ENCODE results near the gene ADD2. TPM values are rescaled to one million over a fixed set of nuclear protein-coding genes. Genes with fewer than 3 reads are reported as not detected.
"Not testable (repeated sequence)": the region's sequence is repeated elsewhere in the genome, so short reads cannot be mapped to it uniquely, and the experiment has no call there.

ADD2 gene
- total and polyA plus RNA-seq, 4 donors: 0.08 to 156 (median 0.16) TPM; not detected in 1

DNA sequence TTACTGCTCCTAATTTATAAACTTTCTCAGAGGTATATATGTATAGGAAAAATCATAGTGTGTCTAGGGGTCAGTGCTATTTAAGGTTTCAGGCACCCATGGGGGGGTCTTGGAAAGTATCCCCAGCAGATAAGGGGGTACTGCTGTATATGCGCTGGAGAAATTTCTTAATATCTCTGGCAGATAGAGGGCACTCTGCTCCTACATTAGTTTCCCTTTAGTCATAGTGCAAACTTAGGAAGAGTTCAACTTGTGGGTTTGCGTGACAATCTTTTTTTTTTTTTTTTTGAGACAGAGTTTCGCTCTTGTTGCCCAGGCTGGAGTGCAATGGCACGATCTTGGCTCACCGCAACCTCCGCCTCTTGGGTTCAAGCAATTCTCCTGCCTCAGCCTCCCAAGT lies 112.8 kb downstream of the ADD2 start:
- H3K4me1 ChIP-seq (ENCODE audit: control insufficient read depth in 4 of 4, insufficient read depth in 4 of 4, low read length in 3 of 4); H3K9me3 ChIP-seq (ENCODE audit: control insufficient read depth in 4 of 4, low read length in 3 of 4); H3K27ac ChIP-seq (ENCODE audit: low read depth in 1 of 2, low read length in 2 of 2); DNase-seq (ENCODE audit: low spot score); H3K36me3 ChIP-seq (ENCODE audit: control insufficient read depth in 4 of 4, insufficient read depth in 3 of 4, low read depth in 1 of 4, low read length in 3 of 4); H3K9ac ChIP-seq (ENCODE audit: low read depth in 1 of 2, low read length in 2 of 2); H3K4me3 ChIP-seq (ENCODE audit: low read depth in 1 of 3, low read length in 3 of 3): not testable (repeated sequence)
- TF ChIP-seq RAD21 (IDR thresholded peaks at IDR 0.05): peak in 1 of 2 donors; percentile 42
- TF ChIP-seq, protein P1, sequence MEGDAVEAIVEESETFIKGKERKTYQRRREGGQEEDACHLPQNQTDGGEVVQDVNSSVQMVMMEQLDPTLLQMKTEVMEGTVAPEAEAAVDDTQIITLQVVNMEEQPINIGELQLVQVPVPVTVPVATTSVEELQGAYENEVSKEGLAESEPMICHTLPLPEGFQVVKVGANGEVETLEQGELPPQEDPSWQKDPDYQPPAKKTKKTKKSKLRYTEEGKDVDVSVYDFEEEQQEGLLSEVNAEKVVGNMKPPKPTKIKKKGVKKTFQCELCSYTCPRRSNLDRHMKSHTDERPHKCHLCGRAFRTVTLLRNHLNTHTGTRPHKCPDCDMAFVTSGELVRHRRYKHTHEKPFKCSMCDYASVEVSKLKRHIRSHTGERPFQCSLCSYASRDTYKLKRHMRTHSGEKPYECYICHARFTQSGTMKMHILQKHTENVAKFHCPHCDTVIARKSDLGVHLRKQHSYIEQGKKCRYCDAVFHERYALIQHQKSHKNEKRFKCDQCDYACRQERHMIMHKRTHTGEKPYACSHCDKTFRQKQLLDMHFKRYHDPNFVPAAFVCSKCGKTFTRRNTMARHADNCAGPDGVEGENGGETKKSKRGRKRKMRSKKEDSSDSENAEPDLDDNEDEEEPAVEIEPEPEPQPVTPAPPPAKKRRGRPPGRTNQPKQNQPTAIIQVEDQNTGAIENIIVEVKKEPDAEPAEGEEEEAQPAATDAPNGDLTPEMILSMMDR (IDR thresholded peaks at IDR 0.05; ENCODE audit: low read depth, low read length, missing input control): peak; percentile 16
- WGBS: 46% methylated on average over 6 of the region's 6 CpGs
- peaks cover 0 to 17% (median 4%) of the 10 kb centered on the region in 4 donors for H3K27me3 ChIP-seq (ENCODE audit: control insufficient read depth in 4 of 4, insufficient read depth in 4 of 4, low read length in 3 of 4)

DNA sequence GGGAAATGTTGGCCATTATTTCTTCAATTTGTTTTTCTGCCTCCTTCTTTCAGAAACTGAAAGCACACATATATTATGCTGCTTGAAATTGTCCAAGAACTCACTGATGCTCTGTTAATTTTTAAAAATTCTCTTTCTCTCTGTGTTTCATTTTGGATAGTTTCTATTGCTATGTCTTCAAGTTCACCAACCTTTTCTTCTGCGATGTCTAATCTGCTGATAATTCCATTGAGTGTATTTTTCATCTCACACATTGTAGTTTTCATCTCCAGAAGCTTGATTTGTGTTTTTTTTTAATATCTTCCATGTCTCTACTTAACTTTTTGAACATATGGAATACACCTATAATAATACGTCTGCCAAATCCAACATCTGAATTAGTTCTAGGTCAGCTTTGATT lies 116.3 kb downstream of the ADD2 start:
- Histone ChIP-seq H3K9ac (ENCODE audit: low read depth in 1 of 2, low read length in 2 of 2) (no peak overlapping the region), H3K4me3 (ENCODE audit: low read depth in 1 of 3, low read length in 3 of 3) (no peak overlapping the region), H3K9me3 (ENCODE audit: control insufficient read depth in 4 of 4, low read length in 3 of 4) (no peaks in the 10 kb centered on the region), H3K27ac (ENCODE audit: low read depth in 1 of 2, low read length in 2 of 2) (no peak overlapping the region), H3K36me3 (ENCODE audit: control insufficient read depth in 4 of 4, insufficient read depth in 3 of 4, low read depth in 1 of 4, low read length in 3 of 4) (no peaks in the 10 kb centered on the region), H3K4me1 (ENCODE audit: control insufficient read depth in 4 of 4, insufficient read depth in 4 of 4, low read length in 3 of 4) (no peaks in the 10 kb centered on the region), H3K27me3 (ENCODE audit: control insufficient read depth in 4 of 4, insufficient read depth in 4 of 4, low read length in 3 of 4) (peaks cover 0 to 14% (median 4%) of the 10 kb centered on the region in 4 donors)
- WGBS: 87% methylated on average over 2 of the region's 2 CpGs
- DNase-seq (ENCODE audit: low spot score): no peak
- TF ChIP-seq, protein P2, sequence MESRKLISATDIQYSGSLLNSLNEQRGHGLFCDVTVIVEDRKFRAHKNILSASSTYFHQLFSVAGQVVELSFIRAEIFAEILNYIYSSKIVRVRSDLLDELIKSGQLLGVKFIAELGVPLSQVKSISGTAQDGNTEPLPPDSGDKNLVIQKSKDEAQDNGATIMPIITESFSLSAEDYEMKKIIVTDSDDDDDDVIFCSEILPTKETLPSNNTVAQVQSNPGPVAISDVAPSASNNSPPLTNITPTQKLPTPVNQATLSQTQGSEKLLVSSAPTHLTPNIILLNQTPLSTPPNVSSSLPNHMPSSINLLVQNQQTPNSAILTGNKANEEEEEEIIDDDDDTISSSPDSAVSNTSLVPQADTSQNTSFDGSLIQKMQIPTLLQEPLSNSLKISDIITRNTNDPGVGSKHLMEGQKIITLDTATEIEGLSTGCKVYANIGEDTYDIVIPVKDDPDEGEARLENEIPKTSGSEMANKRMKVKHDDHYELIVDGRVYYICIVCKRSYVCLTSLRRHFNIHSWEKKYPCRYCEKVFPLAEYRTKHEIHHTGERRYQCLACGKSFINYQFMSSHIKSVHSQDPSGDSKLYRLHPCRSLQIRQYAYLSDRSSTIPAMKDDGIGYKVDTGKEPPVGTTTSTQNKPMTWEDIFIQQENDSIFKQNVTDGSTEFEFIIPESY (IDR thresholded peaks at IDR 0.05): no peak
- TF ChIP-seq FOXA2 (IDR thresholded peaks at IDR 0.05) (no peak), TAF1 (conservative IDR thresholded peaks at IDR 0.05) (no peak), SP1 (IDR thresholded peaks at IDR 0.05) (no peak), RAD21 (IDR thresholded peaks at IDR 0.05) (no peak), YY1 (IDR thresholded peaks at IDR 0.05) (no peak), GABPA (IDR thresholded peaks at IDR 0.05 in 1 of 2, conservative IDR thresholded peaks at IDR 0.05 in 1 of 2) (no peak), HNF4G (IDR thresholded peaks at IDR 0.05) (no peak), NR2F2 (IDR thresholded peaks at IDR 0.05) (no peak), EGR1 (IDR thresholded peaks at IDR 0.05; ENCODE audit: low read depth in 2 of 2) (no peak), HNF4A (conservative IDR thresholded peaks at IDR 0.05) (no peak), RXRA (IDR thresholded peaks at IDR 0.05) (no peak), FOXA1 (IDR thresholded peaks at IDR 0.05) (no peak), JUND (IDR thresholded peaks at IDR 0.05) (no peak)
- TF ChIP-seq, protein P1 (IDR thresholded peaks at IDR 0.05; ENCODE audit: low read depth, low read length, missing input control): no peak
- TF ChIP-seq, protein P3, sequence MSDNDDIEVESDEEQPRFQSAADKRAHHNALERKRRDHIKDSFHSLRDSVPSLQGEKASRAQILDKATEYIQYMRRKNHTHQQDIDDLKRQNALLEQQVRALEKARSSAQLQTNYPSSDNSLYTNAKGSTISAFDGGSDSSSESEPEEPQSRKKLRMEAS (IDR thresholded peaks at IDR 0.05): no peak
- TF ChIP-seq, protein P4, sequence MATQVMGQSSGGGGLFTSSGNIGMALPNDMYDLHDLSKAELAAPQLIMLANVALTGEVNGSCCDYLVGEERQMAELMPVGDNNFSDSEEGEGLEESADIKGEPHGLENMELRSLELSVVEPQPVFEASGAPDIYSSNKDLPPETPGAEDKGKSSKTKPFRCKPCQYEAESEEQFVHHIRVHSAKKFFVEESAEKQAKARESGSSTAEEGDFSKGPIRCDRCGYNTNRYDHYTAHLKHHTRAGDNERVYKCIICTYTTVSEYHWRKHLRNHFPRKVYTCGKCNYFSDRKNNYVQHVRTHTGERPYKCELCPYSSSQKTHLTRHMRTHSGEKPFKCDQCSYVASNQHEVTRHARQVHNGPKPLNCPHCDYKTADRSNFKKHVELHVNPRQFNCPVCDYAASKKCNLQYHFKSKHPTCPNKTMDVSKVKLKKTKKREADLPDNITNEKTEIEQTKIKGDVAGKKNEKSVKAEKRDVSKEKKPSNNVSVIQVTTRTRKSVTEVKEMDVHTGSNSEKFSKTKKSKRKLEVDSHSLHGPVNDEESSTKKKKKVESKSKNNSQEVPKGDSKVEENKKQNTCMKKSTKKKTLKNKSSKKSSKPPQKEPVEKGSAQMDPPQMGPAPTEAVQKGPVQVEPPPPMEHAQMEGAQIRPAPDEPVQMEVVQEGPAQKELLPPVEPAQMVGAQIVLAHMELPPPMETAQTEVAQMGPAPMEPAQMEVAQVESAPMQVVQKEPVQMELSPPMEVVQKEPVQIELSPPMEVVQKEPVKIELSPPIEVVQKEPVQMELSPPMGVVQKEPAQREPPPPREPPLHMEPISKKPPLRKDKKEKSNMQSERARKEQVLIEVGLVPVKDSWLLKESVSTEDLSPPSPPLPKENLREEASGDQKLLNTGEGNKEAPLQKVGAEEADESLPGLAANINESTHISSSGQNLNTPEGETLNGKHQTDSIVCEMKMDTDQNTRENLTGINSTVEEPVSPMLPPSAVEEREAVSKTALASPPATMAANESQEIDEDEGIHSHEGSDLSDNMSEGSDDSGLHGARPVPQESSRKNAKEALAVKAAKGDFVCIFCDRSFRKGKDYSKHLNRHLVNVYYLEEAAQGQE (IDR thresholded peaks at IDR 0.05): no peak
- TF ChIP-seq, protein P5, sequence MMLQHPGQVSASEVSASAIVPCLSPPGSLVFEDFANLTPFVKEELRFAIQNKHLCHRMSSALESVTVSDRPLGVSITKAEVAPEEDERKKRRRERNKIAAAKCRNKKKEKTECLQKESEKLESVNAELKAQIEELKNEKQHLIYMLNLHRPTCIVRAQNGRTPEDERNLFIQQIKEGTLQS (IDR thresholded peaks at IDR 0.05): no peak

Measured in liver (tissue), 9 donors.